GM23338 (cell line): ENCODE data around the gene MEGF8. TPM values are rescaled to one million over a fixed set of nuclear protein-coding genes. Genes with fewer than 3 reads are reported as not detected.

Experiments used
- ATAC-seq: fragments of 200-7000 bp; cut with Tn5 transposase; 3 replicates; pipeline ENCODE4 v1.9.1; 2020
- DNase-seq: peaks from one replicate; pipeline ENCODE4 v3.0.0-alpha.2; 2015; ENCODE audit warnings: low spot score
- H2AFZ ChIP-seq: fragments of 200-600 bp; sonication (generic); 2 replicates; pipeline ENCODE4 v1.8.0; 2016; ENCODE audit warnings: antibody characterized with exemption, mild to moderate bottlenecking, moderate library complexity
- H3F3A ChIP-seq: fragments of 200-600 bp; sonication (generic); replicated peaks from 2 replicates; pipeline ENCODE4 v1.8.0; 2017; ENCODE audit warnings: antibody characterized with exemption, mixed run types, low read depth
- H3K27ac ChIP-seq: fragments of 200-600 bp; sonication (generic); 2 replicates; pipeline ENCODE4 v1.6.1; 2016; ENCODE audit warnings: low read depth
- H3K27me3 ChIP-seq: fragments of 200-600 bp; sonication (generic); 2 replicates; pipeline ENCODE4 v1.8.0; 2016; ENCODE audit warnings: mild to moderate bottlenecking, mixed run types, moderate library complexity; ENCODE audit not compliant: insufficient read depth
- H3K36me3 ChIP-seq: fragments of 200-600 bp; sonication (generic); 2 replicates; pipeline ENCODE4 v1.8.0; 2016; ENCODE audit warnings: mild to moderate bottlenecking; ENCODE audit not compliant: insufficient read depth
- H3K4me1 ChIP-seq: fragments of 200-600 bp; sonication (generic); 2 replicates; pipeline ENCODE4 v1.8.0; 2016; ENCODE audit warnings: mild to moderate bottlenecking, moderate library complexity; ENCODE audit not compliant: insufficient read depth
- H3K4me2 ChIP-seq: fragments of 200-600 bp; sonication (generic); 2 replicates; pipeline ENCODE4 v1.7.1; 2017; ENCODE audit warnings: mixed run types
- H3K4me3 ChIP-seq: fragments of 200-600 bp; sonication (generic); 2 replicates; pipeline ENCODE4 v1.6.1; 2016; ENCODE audit warnings: mixed run types
- H3K79me2 ChIP-seq: fragments of 200-600 bp; sonication (generic); replicated peaks from 2 replicates; pipeline ENCODE4 v1.8.0; 2017; ENCODE audit warnings: mild to moderate bottlenecking; ENCODE audit not compliant: insufficient read depth
- H3K9me2 ChIP-seq: fragments of 200-600 bp; sonication (generic); 2 replicates; pipeline ENCODE4 v1.8.0; 2017; ENCODE audit not compliant: insufficient read depth
- H4K20me1 ChIP-seq: fragments of 200-600 bp; sonication (generic); replicated peaks from 2 replicates; pipeline ENCODE4 v1.8.0; 2017; ENCODE audit warnings: mild to moderate bottlenecking; ENCODE audit not compliant: insufficient read depth
- H3K27ac Mint-ChIP-seq: 2 replicates; pipeline ENCODE4 v1.8.0; 2020; ENCODE audit warnings: inconsistent platforms, mild to moderate bottlenecking, moderate library complexity, mixed read lengths
- H3K27me3 Mint-ChIP-seq: 3 replicates; pipeline ENCODE4 v1.8.0; 2022; ENCODE audit warnings: low read depth, mild to moderate bottlenecking, moderate library complexity, mixed read lengths, inconsistent platforms; ENCODE audit not compliant: insufficient read depth, poor library complexity
- H3K36me3 Mint-ChIP-seq: 3 replicates; pipeline ENCODE4 v1.8.0; 2021; ENCODE audit warnings: low read depth, mild to moderate bottlenecking, inconsistent platforms, moderate library complexity, mixed read lengths
- H3K4me1 Mint-ChIP-seq: 3 replicates; pipeline ENCODE4 v1.8.0; 2020; ENCODE audit warnings: mild to moderate bottlenecking, inconsistent platforms, mixed read lengths
- H3K4me3 Mint-ChIP-seq: 3 replicates; pipeline ENCODE4 v1.8.0; 2021; ENCODE audit warnings: moderate library complexity, mild to moderate bottlenecking, inconsistent platforms, mixed read lengths
- H3K9me3 Mint-ChIP-seq: 3 replicates; pipeline ENCODE4 v1.8.0; 2020; ENCODE audit warnings: moderate library complexity, mild to moderate bottlenecking, inconsistent platforms, mixed read lengths
- CREB1 ChIP-seq: fragments of 250-450 bp; sonication (Bioruptor Pico); IDR thresholded peaks from 2 replicates; pipeline ENCODE4 v1.5.0; 2020; ENCODE audit warnings: low read depth, mild to moderate bottlenecking, moderate library complexity
- CTCF ChIP-seq, 2 experiments: fragments of 200-600 bp in 1 of 2; sonication (generic) in 1 of 2; conservative IDR thresholded peaks; 2 replicates each; pipeline versions ENCODE4 v1.5.1 to v1.6.1; 2016 to 2017; ENCODE audit warnings: antibody characterized with exemption in 2 of 2, low read depth in 2 of 2, mild to moderate bottlenecking in 2 of 2, moderate library complexity in 1 of 2
- ETS1 ChIP-seq: IDR thresholded peaks from 2 replicates; pipeline ENCODE4 v1.6.1; 2016; ENCODE audit warnings: antibody characterized with exemption
- EZH2 ChIP-seq: fragments of 200-600 bp; sonication (generic); IDR thresholded peaks from one replicate; pipeline ENCODE4 v1.8.0; 2017; ENCODE audit warnings: antibody characterized with exemption, mild to moderate bottlenecking, low read depth; ENCODE audit not compliant: unreplicated experiment
- EZH2phosphoT487 ChIP-seq: fragments of 200-600 bp; sonication (generic); IDR thresholded peaks from one replicate; pipeline ENCODE4 v1.8.1; 2018; ENCODE audit warnings: antibody characterized with exemption; ENCODE audit not compliant: unreplicated experiment
- JUNB ChIP-seq: IDR thresholded peaks from one replicate; pipeline ENCODE4 v1.6.1; 2016; ENCODE audit warnings: antibody characterized with exemption; ENCODE audit not compliant: unreplicated experiment
- NANOG ChIP-seq: IDR thresholded peaks from 2 replicates; pipeline ENCODE4 v1.6.1; 2016; ENCODE audit warnings: antibody characterized with exemption, borderline replicate concordance
- POLR2AphosphoS5 ChIP-seq: IDR thresholded peaks from 2 replicates; pipeline ENCODE4 v1.6.1; 2016; ENCODE audit warnings: antibody characterized with exemption, low read depth
- STAT1 ChIP-seq: IDR thresholded peaks from one replicate; pipeline ENCODE4 v1.6.1; 2016; ENCODE audit warnings: antibody characterized with exemption; ENCODE audit not compliant: unreplicated experiment
- ZNF114 ChIP-seq: fragments of 250-450 bp; sonication (Bioruptor Pico); IDR thresholded peaks from 2 replicates; pipeline ENCODE4 v1.5.0; 2020; ENCODE audit warnings: mild to moderate bottlenecking, moderate library complexity
- ZNF331 ChIP-seq: fragments of 250-450 bp; sonication (Bioruptor Pico); IDR thresholded peaks from 2 replicates; pipeline ENCODE4 v1.5.0; 2020; ENCODE audit warnings: low read depth, mild to moderate bottlenecking, moderate library complexity
- polyA plus RNA-seq: library from polyadenylated mRNA; unstranded; fragments of >200 nt; fragmentation: Nextera tagmentation; extraction: Ambion mirVana; gene quantifications from 2 replicates; pipeline ENCODE4 v1.2.1, GENCODE V29; 2016
- total RNA-seq: library from RNA; depleted of rRNA; stranded (reverse); fragments of >200 nt; shearing (Covaris generic); gene quantifications from 2 replicates; pipeline ENCODE4 v1.2.3, GENCODE V29; 2014
- TF ChIP-seq, protein P1 (sequence below): IDR thresholded peaks from one replicate; pipeline ENCODE4 v1.6.1; 2018; ENCODE audit warnings: antibody characterized with exemption; ENCODE audit not compliant: unreplicated experiment
- TF ChIP-seq, protein P2 (sequence below): fragments of 250-450 bp; sonication (Bioruptor Pico); IDR thresholded peaks from 2 replicates; pipeline ENCODE4 v1.5.0; 2020; ENCODE audit warnings: mild to moderate bottlenecking, moderate library complexity

Gene MEGF8
- total and polyA plus RNA-seq, 2 experiments from 2014 or later: 6.2 to 40.5 TPM

GRCh38 chr19:42285988-42286348 is 39.5 kb upstream of the MEGF8 start:
- Mint-ChIP-seq H3K4me1 (peaks cover 27% of the 10 kb centered on the region), H3K27me3 (peaks cover 21% of the 10 kb centered on the region)
- H3K4me3 ChIP-seq: no peak overlapping the region; the same call in 1 of the 2 replicates

More at GRCh38 chr19:42285988-42286348, 39.5 kb upstream of the MEGF8 start:
- Histone ChIP-seq H3K36me3 (peaks cover 4% of the 10 kb centered on the region; the same call in 1 of the 2 replicates), H3K4me2 (peak overlapping the region; percentile 98; the same call in 1 of the 2 replicates), H4K20me1 (peaks cover 4% of the 10 kb centered on the region; the same call in 1 of the 2 replicates), H2AFZ (no peak overlapping the region), H3K4me1 (peaks cover 27% of the 10 kb centered on the region), H3K27me3 (no peaks in the 10 kb centered on the region), H3K79me2 (peaks cover 20% of the 10 kb centered on the region), H3F3A (peaks cover 19% of the 10 kb centered on the region), H3K9me2 (no peaks in the 10 kb centered on the region), H3K27ac (no peak overlapping the region)
- peak overlapping the region; percentile 86; the same call in 1 of the 3 replicates for H3K4me3 Mint-ChIP-seq
- no peaks in the 10 kb centered on the region for H3K9me3 Mint-ChIP-seq
- DNase-seq (no peak), ATAC-seq (no peak)
- H3K36me3 Mint-ChIP-seq: peaks cover 12% of the 10 kb centered on the region; the same call in 2 of the 3 replicates
- H3K27ac Mint-ChIP-seq: 0 out of 2 replicates have a peak overlapping the region, but pooled peaks have one; percentile 31
- TF ChIP-seq ETS1 (no peak), EZH2 (no peak), NANOG (no peak), POLR2AphosphoS5 (no peak), ZNF331 (CRISPR knock-in tag) (no peak), EZH2phosphoT487 (no peak), JUNB (no peak), CTCF (conservative IDR thresholded peaks at IDR 0.05; ENCODE audit: low read depth in 2 of 2) (no peak), CREB1 (CRISPR knock-in tag) (no peak), ZNF114 (no peak), STAT1 (no peak)
- TF ChIP-seq, protein P1, sequence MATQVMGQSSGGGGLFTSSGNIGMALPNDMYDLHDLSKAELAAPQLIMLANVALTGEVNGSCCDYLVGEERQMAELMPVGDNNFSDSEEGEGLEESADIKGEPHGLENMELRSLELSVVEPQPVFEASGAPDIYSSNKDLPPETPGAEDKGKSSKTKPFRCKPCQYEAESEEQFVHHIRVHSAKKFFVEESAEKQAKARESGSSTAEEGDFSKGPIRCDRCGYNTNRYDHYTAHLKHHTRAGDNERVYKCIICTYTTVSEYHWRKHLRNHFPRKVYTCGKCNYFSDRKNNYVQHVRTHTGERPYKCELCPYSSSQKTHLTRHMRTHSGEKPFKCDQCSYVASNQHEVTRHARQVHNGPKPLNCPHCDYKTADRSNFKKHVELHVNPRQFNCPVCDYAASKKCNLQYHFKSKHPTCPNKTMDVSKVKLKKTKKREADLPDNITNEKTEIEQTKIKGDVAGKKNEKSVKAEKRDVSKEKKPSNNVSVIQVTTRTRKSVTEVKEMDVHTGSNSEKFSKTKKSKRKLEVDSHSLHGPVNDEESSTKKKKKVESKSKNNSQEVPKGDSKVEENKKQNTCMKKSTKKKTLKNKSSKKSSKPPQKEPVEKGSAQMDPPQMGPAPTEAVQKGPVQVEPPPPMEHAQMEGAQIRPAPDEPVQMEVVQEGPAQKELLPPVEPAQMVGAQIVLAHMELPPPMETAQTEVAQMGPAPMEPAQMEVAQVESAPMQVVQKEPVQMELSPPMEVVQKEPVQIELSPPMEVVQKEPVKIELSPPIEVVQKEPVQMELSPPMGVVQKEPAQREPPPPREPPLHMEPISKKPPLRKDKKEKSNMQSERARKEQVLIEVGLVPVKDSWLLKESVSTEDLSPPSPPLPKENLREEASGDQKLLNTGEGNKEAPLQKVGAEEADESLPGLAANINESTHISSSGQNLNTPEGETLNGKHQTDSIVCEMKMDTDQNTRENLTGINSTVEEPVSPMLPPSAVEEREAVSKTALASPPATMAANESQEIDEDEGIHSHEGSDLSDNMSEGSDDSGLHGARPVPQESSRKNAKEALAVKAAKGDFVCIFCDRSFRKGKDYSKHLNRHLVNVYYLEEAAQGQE: no peak
- TF ChIP-seq, protein P2, sequence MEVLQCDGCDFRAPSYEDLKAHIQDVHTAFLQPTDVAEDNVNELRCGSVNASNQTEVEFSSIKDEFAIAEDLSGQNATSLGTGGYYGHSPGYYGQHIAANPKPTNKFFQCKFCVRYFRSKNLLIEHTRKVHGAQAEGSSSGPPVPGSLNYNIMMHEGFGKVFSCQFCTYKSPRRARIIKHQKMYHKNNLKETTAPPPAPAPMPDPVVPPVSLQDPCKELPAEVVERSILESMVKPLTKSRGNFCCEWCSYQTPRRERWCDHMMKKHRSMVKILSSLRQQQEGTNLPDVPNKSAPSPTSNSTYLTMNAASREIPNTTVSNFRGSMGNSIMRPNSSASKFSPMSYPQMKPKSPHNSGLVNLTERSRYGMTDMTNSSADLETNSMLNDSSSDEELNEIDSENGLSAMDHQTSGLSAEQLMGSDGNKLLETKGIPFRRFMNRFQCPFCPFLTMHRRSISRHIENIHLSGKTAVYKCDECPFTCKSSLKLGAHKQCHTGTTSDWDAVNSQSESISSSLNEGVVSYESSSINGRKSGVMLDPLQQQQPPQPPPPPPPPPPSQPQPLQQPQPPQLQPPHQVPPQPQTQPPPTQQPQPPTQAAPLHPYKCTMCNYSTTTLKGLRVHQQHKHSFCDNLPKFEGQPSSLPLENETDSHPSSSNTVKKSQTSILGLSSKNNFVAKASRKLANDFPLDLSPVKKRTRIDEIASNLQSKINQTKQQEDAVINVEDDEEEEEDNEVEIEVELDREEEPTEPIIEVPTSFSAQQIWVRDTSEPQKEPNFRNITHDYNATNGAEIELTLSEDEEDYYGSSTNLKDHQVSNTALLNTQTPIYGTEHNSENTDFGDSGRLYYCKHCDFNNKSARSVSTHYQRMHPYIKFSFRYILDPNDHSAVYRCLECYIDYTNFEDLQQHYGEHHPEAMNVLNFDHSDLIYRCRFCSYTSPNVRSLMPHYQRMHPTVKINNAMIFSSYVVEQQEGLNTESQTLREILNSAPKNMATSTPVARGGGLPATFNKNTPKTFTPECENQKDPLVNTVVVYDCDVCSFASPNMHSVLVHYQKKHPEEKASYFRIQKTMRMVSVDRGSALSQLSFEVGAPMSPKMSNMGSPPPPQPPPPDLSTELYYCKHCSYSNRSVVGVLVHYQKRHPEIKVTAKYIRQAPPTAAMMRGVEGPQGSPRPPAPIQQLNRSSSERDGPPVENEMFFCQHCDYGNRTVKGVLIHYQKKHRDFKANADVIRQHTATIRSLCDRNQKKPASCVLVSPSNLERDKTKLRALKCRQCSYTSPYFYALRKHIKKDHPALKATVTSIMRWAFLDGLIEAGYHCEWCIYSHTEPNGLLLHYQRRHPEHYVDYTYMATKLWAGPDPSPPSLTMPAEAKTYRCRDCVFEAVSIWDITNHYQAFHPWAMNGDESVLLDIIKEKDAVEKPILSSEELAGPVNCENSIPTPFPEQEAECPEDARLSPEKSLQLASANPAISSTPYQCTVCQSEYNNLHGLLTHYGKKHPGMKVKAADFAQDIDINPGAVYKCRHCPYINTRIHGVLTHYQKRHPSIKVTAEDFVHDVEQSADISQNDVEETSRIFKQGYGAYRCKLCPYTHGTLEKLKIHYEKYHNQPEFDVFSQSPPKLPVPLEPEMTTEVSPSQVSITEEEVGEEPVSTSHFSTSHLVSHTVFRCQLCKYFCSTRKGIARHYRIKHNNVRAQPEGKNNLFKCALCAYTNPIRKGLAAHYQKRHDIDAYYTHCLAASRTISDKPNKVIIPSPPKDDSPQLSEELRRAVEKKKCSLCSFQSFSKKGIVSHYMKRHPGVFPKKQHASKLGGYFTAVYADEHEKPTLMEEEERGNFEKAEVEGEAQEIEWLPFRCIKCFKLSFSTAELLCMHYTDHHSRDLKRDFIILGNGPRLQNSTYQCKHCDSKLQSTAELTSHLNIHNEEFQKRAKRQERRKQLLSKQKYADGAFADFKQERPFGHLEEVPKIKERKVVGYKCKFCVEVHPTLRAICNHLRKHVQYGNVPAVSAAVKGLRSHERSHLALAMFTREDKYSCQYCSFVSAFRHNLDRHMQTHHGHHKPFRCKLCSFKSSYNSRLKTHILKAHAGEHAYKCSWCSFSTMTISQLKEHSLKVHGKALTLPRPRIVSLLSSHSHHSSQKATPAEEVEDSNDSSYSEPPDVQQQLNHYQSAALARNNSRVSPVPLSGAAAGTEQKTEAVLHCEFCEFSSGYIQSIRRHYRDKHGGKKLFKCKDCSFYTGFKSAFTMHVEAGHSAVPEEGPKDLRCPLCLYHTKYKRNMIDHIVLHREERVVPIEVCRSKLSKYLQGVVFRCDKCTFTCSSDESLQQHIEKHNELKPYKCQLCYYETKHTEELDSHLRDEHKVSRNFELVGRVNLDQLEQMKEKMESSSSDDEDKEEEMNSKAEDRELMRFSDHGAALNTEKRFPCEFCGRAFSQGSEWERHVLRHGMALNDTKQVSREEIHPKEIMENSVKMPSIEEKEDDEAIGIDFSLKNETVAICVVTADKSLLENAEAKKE (CRISPR knock-in tag): no peak
